ENCODE measurements around the gene MAP2.
"Not testable (repeated sequence)": the region's sequence is repeated elsewhere in the genome, so short reads cannot be mapped to it uniquely, and the experiment has no call there.

The MAP2 gene

DNA sequence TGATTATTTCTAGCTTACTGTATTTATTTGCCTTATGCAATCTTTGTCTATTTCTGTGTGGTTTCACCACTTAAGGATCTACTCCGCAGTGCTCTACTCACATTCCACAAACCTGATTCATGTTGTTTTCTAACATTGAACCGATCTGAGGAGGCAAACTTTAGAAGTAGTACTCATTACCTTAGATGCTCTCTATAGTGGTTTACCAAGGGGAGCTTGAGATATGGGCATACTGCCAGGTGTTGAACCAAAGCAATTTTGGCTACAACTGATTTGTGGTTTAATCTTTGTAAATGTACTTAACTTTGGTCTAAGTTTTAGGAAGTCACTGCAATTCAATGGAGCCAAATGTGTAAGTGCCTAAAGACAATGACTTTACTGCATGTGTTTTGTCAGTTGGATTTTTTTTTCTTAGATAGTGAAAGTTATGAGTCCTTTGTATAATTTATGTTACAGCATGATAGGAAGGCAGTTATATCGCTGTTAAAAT lies 50.1 kb downstream of the MAP2 start:
- DNase-seq (ENCODE audit: low read depth) = peak; percentile 89

DNA sequence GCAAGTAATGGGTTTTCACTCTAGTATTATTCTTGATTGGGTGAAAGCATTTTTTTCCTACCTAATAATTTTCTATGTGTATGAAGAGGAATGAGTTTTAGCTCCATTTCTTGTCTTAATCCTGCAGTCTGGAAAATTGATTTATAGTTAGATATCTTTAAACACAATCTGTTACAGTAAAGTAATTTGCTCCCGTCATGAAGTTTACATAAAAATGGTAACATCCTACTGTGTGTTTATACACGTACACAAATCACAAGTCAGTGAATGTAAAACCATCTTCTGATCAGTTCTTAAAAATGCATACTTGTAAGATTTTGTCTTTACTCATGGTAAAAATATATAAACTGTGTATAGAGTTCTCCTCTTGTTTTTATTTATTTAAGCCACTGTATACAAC lies 51.1 kb downstream of the MAP2 start:
- no peak for DNase-seq (ENCODE audit: low read depth)

DNA sequence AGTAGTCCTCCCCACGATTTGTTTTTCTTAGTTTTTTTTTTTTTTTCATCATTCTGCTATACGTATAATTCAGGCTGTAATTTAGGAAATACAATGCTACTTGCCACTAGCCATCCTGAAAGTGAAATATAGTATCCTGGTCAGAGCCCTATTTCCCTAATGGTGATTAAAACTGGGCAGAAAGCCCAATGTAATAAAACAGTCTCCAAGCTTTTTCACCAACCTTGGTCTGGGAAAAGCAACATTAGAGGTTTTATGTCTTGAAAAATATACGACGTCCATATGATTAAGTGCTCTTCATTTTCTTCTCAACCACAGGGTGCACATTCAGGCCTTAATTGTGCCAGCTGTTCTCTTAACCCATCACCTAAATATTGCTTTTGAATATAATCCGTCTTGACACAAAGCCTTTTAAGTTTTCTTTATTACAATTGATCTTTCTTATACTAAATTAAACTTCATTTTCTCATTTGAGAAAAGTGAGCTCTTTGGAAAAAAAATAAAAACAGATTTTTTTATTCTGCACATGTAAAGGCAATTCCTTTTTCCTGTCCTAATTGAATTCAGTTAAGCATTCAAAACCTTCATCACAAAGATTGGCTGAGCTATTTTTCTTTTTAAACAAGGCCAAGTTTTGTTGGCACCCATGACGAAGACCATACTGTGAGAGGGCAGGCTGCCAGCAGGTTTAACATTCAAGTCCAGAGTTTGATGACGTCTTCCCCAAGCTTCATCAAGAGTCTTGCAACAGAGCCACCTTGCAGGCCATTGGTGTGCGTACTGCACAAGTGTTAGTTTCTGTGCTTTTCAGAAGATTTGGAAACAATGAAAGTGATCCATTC lies 52.7 kb downstream of the MAP2 start:
- DNase-seq (ENCODE audit: low read depth) = no peak

DNA sequence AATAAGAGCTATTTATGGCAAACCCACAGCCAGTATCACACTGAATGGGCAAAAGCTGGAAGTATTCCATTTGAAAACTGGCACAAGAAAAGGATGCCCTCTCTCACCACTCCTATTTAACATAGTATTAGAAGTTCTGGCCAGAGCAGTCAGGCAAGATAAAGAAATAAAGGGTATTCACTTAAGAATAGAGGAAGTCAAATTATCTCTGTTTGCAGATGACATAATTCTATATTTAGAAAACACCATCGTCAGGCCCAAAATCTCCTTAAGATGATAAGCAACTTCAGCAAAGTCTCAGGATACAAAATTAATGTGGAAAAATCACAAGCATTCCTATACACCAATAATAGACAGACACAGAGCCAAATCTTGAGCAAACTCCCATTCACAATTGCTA lies 68.4 kb downstream of the MAP2 start:
- DNase-seq (ENCODE audit: low read depth) = not testable (repeated sequence)

DNA sequence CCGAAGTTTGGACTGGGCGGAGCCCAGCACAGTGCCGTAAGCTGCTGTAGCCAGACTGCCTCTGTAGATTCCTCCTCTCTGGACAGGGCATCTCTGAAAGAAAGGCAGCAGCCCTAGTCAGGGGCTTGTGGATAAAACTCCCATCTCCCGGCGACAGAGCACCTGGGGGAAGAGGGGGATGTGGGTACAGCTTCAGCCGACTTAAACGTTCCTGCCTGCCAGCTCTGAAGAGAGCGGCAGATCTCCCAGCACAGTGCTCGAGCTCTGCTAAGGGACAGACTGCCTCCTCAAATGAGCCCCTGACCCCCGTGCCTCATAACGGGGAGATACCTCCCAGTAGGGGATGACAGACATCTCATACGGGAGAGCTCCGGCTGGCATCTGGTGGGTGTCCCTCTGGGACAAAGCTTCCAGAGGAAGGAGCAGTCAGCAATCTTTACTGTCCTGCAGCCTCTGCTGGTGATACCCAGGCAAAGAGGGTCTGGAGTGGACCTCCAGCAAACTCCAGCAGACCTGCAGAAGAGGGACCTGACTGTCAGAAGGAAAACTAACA lies 71.3 kb downstream of the MAP2 start:
- DNase-seq (ENCODE audit: low read depth) = not testable (repeated sequence)

DNA sequence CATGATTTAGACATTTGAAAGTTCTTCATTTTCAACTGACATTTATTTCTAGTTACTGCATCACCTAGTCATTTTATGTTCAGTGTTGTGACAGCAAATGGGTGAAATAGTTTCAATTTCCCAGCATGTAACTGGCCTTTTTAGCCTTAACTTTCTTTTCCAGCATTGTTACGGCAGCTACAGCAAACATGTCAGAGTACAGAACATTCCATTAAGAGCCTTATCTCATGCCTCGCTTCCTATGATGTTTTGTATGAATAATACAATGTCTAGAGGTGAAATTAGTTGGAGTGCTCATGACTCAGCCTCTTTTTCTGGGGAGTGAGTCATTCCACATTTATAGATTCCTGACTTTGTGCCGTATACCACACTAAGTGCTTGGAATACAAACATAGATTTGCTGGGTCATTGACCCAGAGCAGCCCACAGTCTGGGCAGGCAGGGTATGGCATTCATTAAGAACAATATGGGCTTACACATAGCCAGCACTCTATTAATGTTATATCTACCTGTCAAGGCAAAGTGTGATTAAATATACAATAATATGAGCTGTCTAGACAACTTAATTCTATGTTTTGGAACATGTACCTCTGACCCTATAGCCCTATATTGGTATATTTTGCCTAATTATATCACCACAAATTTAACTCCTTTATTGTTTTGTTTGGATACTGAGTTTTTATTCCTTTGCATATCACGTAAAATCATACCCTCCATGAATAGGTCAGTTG lies 72.2 kb downstream of the MAP2 start:
- peak; percentile 97 for DNase-seq (ENCODE audit: low read depth)

DNA sequence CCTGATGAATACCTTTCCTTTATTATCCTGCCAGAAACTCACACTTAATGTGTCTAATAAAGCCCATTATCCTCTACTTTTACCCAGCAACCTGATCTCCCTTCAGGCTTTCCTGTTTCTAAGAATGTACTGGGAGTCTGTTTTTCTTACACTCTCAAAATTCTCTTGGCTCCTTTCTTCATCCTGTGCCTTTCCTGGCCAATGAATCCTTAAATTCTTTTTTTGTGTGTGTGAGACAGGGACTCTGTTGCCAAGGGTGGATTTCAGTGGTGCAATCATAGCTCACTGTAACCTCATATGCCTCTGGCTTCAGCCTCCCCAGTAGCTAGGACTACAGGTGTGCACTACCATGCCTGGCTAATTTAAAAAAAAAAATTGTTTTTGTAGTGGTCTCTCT lies 72.7 kb downstream of the MAP2 start:
- no peak for DNase-seq (ENCODE audit: low read depth)

DNA sequence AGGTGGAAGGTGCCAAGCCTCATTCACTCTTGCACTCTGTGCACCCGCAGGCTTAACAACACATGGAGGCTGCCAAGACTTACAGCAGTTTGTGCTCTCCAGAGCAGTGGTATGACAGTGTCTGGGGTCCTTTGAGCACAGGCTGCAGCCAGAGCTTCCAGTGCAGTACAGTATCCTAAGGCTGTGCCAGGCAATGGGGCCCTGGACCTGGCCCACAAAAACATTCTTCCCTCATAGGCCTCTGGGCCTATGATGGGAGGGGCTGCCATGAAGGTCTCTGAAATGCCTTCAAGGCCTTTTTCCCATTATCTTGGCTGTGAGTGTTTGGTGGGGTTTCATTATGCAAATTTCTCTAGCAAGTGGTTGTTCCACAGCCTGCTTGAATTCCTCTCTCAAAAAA lies 74.8 kb downstream of the MAP2 start:
- DNase-seq (ENCODE audit: low read depth) = no peak

DNA sequence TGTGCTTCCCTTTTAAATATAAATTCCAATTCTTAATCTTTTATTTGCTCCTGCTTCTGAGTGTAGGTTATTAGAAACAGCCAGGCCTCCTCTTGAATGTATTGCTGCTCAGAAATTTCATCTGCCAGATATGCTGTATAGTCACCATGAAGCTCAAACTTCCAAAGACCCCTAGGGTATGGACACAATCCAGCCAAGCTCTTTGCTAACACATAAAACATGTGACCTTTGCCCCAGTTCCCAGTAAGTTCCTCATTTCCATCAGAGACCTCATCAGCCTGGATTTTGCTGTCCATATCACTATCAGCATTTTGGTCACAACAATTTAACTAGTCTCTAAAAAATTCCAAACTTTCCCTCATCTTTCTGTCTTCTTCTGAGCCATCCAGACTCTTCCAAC lies 75.2 kb downstream of the MAP2 start:
- no peak for DNase-seq (ENCODE audit: low read depth)

DNA sequence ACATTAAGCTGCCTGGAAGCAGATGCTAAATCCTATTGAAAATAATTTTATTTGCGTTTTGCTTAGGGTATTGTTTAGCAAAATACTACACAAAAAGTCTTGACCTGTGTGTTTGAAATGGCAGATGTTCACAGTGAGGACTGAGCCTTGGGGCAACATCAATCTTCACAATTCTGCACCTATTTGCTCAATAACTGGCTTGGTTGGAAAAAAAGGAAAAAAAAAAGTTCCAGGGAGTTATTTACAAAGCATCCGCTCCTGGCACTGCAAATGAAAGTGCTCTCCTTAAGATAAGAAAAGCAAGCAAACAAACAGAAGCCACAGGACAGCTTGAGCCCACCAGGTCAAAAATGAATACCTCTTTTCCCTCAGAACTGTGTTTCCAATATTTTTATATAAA lies 77.7 kb downstream of the MAP2 start:
- no peak for DNase-seq (ENCODE audit: low read depth)

DNA sequence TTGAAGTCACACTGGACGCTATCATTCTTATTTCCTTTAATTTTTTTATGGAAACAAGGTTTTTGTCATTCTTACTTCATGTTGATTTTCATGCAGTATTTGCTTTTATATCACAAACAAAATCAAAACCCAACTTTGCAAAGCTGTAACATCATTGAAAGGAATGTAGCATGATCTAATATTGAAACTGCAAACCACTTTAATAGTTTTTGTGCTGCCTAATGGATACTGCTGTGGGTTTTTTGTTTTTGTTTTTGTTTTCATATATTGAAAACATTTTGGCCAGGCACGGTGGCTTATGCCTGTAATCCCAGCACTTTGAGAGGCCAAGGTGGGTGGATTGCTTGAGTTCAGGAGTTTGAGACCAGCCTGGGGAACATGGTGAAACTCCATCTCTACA lies 81.6 kb downstream of the MAP2 start:
- DNase-seq (ENCODE audit: low read depth) = no peak

DNA sequence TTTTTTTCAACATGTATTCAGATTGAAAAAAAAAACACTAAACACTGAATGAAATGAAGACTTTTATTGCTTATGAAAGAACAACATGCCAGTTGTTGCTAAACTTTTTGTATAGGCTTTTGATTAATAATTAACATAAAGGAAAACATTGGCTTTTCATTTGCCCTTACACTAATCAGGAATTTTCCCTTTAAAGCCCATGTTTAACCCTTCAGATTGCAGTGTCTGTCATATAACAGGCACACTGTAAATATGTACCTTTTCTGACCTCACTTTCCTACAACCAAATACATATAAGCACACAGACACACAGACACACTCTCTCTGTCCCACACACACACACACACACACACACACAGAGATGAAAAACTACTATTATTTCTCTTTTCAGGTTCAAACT lies 84.4 kb downstream of the MAP2 start:
- no peak for DNase-seq (ENCODE audit: low read depth)

DNA sequence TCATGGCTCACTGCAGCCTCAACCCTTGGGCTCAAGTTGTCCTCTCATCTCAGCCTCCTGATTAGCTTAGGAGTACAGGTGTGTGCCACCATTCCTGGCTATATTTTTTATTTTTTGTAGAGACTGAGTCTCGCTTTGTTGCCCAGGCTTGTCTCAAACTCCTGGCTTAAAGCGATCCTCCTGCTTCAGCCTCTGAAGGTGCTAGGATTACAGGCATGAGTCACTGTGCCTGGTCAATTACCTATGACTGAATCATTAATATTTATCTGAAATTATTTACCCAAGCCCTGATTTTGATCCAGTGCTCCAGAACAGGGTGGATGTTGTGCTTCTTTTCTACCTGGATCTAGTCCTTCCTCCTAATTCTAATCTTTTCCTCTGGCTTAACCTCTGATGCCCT lies 87.8 kb downstream of the MAP2 start:
- no peak for DNase-seq (ENCODE audit: low read depth)

DNA sequence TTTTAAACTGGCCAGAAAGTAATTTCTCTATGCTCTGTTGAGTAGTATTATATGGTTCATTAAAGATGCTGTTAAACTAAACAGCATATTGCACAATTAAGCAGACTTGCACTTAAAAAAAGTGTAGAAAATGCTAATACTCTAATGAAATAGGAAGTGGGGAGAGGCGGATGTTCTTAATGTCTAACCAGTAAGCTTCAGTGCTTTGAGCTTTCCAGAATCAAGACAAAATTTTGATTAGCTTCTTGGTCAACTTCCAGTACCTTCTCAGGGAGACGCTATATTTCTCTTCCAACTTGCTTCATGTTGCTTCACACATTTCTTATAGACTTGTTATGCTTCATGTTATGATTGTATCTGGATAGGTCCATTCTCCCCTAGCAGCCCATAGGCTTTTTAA lies 89.1 kb downstream of the MAP2 start:
- no peak for DNase-seq (ENCODE audit: low read depth)

DNA sequence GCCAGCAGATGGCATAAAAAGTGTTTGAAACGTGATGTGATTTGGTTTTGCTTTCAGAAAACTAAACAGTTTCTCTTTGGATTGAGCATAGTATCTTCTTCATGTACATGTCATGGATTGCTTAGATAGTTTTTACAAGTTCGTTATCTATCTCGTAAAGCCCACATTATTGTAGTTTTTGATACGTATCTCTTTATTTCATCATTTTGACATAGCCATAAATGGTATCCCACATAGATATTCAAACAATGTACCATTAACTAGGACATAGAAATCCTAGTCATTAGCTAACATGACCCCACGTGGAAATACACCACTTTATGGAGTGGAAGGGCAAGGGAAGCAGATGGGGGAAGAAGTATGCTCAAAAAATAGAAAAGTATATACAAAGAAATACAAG lies 93.6 kb downstream of the MAP2 start:
- no peak for DNase-seq (ENCODE audit: low read depth)

DNA sequence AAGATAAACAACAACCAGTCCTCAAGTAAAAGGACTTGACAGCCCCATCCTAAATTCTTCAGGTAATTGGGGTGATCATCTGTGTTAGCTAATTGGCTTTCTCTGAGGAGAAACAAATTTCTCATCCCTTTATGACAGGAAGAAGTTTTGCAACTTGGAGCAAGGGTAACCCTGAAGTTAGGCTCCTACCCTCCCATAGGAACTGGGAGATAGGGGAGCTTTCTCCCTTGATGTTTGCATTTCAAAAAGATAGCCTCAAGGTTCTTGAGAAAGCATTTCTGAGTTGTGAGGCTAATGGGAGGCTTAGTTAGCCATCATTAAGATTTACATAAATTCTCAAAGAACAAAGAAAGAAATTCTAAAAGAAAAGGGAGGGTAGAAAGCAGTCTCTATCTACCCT lies 95.4 kb downstream of the MAP2 start:
- no peak for DNase-seq (ENCODE audit: low read depth)

DNA sequence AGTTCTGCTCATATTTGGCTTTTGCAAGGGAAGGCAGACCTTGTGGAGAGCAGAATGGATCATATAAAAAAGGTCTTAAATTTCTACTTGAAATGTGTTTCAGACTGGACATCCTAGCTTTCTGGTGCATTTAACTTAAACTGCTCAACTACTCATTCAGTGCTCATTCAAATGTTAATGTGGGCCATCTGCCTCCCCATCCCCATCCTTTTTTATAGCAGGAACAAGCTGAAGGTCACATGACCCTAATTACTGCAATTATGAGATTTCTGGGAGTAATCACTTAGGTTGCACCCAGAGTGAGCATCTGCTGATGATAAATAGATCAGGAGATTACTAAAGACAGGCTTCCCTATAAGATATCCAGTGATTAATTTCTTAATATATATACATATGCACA lies 96.1 kb downstream of the MAP2 start:
- no peak for DNase-seq (ENCODE audit: low read depth)

DNA sequence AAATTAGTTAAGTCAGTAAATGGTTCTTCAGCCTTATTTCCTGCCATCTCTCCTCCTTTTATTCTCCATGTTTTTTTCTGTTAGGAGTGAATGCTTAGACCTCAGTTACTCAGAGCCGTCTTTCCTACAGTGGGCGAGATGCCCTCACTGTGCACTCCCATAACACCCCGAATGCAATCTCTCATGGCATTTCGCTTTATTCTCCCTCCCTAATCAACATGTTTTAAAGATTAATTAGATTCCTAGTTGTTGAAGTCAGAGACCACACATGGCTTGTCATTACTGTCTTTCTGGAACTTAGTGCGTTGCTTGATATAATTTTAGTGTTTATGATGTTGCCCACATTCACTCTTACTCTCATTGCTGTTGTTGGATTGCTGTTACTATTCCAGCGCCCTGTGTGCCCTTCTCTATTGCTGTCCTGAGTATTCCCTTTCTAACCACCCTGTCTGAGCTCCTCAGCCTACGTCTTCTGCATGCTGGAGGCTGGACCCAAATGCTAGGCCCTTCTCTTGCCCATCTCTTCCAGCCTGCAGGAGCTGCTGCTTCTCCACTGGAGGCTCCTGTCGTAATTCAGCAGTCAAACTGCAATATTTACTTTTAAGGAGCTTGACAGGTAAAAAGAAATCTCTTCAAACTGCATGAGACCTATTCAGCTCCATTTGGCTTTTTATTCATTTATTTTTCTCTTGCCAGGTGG lies 99.3 kb downstream of the MAP2 start:
- DNase-seq (ENCODE audit: low read depth) = no peak

DNA sequence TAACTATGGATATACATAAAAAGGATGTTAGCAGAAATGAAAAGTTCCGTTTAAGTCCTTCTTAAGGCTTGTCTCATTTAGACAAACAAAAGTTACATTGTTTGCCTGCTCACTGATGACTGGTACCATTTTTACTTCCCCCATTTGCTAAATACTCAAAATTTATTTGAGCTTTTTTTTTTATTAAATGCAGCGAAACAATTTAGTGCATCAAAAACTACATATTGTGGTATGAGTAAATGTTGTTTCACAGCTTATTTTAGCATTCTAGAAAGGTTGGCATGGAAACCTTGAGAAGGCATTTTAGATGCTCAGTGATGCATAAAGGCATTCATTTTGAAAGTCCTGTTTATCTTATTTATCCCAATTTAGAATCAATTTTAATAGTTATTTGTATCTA lies 100.0 kb downstream of the MAP2 start:
- DNase-seq (ENCODE audit: low read depth) = no peak

DNA sequence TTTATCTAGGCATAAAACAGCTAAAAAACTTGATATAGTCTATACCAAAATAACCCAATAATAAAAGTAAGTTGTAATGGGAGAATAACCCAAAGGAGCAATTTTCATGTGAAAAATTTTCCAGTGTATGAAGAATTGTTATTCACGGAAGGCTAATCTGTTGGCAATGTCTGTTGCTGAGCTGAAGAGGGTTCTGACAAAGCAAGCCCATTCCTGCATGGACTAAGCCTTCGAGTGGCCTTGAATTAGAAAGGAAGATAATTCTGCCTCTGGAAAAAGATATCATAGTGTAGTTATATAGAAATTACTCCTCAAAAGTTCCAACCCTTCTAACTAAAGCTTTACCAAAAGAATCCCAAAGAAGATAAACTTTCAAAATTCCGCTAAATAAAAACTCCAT lies 101.5 kb downstream of the MAP2 start:
- DNase-seq (ENCODE audit: low read depth) = no peak

DNA sequence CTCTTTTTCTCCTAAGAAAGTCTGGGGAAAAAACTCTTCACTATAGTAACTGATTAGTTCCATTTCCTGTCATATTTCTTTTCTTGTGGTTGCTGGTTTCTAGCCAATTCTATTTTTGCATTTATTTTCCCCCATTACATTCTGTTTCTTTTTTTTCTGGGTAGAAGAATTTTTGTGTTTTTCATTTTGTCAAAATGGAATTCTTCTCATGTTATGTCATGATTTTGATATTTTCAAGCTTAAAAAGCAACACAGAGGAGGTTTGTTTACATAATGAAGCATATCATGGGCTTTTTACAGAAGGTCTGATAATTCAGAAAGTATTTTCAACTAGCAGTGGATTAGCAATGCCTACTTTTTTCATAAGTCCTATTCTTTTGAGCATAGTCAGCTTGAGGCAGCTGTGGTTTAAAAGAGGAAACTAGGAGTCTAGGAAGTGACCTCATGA lies 102.0 kb downstream of the MAP2 start:
- peak; percentile 89 for DNase-seq (ENCODE audit: low read depth)

DNA sequence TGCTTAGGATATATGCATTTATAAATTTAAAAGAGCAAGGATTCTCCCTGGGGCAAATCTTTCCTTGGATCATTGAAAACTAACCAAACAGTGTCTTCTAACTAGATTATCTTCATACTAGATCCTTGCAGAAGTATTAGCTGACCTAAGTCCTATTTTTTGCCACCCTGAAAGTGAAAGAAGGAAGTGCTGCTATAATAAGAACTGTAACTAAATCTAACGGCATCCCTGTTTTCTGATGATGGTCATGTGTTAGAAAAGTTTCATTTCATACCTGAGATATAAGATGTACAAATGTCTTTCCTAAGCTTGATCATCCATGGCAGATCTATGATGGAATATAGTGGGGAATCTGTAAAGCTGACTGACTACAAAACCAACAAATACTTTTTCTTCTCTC lies 102.7 kb downstream of the MAP2 start:
- no peak for DNase-seq (ENCODE audit: low read depth)

DNA sequence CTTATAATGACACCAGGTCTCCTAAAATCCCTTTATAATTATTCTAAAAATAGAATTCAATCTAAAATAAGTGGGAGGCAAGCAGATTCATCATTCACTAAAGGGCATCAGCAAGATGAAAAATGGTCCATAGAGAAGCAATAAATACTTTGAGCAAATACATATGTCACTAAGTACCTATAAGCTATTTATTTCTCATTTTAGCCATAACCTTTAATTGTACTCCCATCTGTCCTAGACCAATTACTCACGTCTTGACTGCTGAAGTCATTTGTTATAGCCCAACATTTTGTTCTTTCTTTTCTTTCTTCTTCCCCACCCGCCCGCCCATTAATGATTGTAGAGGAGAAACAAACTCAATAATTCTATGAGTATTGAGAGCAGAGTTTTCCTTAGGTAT lies 105.7 kb downstream of the MAP2 start:
- no peak for DNase-seq (ENCODE audit: low read depth)
